CD4-positive, alpha-beta T cell treated with Interleukin-6 for 4 hours (primary cell): Measurements from ENCODE around the gene LIMS1.
A peak's percentile ranks its signal among the peaks of the same experiment; 100 is the strongest.
"Not testable (repeated sequence)": the region's sequence is repeated elsewhere in the genome, so short reads cannot be mapped to it uniquely, and the experiment has no call there.

ENCODE experiments used
- DNase-seq: peaks from one replicate; pipeline ENCODE4 v3.0.0-alpha.2; 2020; ENCODE audit warnings: mixed read lengths

Gene LIMS1

GRCh38 chr2:108588070-108588668 lies 53.9 kb downstream of the LIMS1 start:
- DNase-seq: no peak

GRCh38 chr2:108589372-108589771 lies 55.1 kb downstream of the LIMS1 start:
- DNase-seq: no peak

- no peak for DNase-seq
Measured at GRCh38 chr2:108589781-108590180, 55.5 kb downstream of the LIMS1 start.

- no peak for DNase-seq
Measured at GRCh38 chr2:108591163-108591562, 56.9 kb downstream of the LIMS1 start.

- no peak for DNase-seq
Measured at GRCh38 chr2:108593547-108594098, 59.4 kb downstream of the LIMS1 start.

- DNase-seq: no peak
Measured at GRCh38 chr2:108594132-108594981, 60.1 kb downstream of the LIMS1 start.

- DNase-seq: no peak
Measured at GRCh38 chr2:108594982-108595464, 60.8 kb downstream of the LIMS1 start.

- DNase-seq: not testable (repeated sequence)
Measured at GRCh38 chr2:108595771-108596170, 61.5 kb downstream of the LIMS1 start.

- peak; percentile 44 for DNase-seq
Measured at GRCh38 chr2:108597105-108597744, 63.0 kb downstream of the LIMS1 start.

GRCh38 chr2:108601199-108601598 lies 66.9 kb downstream of the LIMS1 start:
- not testable (repeated sequence) for DNase-seq

GRCh38 chr2:108602422-108602821 lies 68.2 kb downstream of the LIMS1 start:
- no peak for DNase-seq

- DNase-seq: no peak
Measured at GRCh38 chr2:108604196-108604595, 69.9 kb downstream of the LIMS1 start.

- DNase-seq: no peak
Measured at GRCh38 chr2:108605947-108606346, 71.7 kb downstream of the LIMS1 start.

- DNase-seq: peak; percentile 70
Measured at GRCh38 chr2:108607706-108608301, 73.5 kb downstream of the LIMS1 start.

- no peak for DNase-seq
Measured at GRCh38 chr2:108611021-108611420, 76.8 kb downstream of the LIMS1 start.

GRCh38 chr2:108612153-108612513 lies 77.9 kb downstream of the LIMS1 start:
- peak; percentile 41 for DNase-seq

- peak; percentile 74 for DNase-seq
Measured at GRCh38 chr2:108612514-108613183, 78.4 kb downstream of the LIMS1 start.

- no peak for DNase-seq
Measured at GRCh38 chr2:108613261-108614042, 79.2 kb downstream of the LIMS1 start.

- DNase-seq: no peak
Measured at GRCh38 chr2:108614043-108614545, 79.8 kb downstream of the LIMS1 start.

- no peak for DNase-seq
Measured at GRCh38 chr2:108614659-108615058, 80.4 kb downstream of the LIMS1 start.

GRCh38 chr2:108615480-108616090 lies 81.3 kb downstream of the LIMS1 start:
- DNase-seq: no peak
